GM21529 (cell line): ENCODE data around the gene SLC4A1AP.
"Not testable (repeated sequence)": the region's sequence is repeated elsewhere in the genome, so short reads cannot be mapped to it uniquely, and the experiment has no call there.

Source experiments
- ATAC-seq: cut with Tn5 transposase; IDR thresholded peaks from one replicate; pipeline ENCODE4 v1.9.1; 2021; ENCODE audit not compliant: unreplicated experiment

Gene SLC4A1AP, protein sequence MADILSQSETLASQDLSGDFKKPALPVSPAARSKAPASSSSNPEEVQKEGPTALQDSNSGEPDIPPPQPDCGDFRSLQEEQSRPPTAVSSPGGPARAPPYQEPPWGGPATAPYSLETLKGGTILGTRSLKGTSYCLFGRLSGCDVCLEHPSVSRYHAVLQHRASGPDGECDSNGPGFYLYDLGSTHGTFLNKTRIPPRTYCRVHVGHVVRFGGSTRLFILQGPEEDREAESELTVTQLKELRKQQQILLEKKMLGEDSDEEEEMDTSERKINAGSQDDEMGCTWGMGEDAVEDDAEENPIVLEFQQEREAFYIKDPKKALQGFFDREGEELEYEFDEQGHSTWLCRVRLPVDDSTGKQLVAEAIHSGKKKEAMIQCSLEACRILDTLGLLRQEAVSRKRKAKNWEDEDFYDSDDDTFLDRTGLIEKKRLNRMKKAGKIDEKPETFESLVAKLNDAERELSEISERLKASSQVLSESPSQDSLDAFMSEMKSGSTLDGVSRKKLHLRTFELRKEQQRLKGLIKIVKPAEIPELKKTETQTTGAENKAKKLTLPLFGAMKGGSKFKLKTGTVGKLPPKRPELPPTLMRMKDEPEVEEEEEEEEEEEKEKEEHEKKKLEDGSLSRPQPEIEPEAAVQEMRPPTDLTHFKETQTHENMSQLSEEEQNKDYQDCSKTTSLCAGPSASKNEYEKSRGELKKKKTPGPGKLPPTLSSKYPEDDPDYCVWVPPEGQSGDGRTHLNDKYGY

DNA sequence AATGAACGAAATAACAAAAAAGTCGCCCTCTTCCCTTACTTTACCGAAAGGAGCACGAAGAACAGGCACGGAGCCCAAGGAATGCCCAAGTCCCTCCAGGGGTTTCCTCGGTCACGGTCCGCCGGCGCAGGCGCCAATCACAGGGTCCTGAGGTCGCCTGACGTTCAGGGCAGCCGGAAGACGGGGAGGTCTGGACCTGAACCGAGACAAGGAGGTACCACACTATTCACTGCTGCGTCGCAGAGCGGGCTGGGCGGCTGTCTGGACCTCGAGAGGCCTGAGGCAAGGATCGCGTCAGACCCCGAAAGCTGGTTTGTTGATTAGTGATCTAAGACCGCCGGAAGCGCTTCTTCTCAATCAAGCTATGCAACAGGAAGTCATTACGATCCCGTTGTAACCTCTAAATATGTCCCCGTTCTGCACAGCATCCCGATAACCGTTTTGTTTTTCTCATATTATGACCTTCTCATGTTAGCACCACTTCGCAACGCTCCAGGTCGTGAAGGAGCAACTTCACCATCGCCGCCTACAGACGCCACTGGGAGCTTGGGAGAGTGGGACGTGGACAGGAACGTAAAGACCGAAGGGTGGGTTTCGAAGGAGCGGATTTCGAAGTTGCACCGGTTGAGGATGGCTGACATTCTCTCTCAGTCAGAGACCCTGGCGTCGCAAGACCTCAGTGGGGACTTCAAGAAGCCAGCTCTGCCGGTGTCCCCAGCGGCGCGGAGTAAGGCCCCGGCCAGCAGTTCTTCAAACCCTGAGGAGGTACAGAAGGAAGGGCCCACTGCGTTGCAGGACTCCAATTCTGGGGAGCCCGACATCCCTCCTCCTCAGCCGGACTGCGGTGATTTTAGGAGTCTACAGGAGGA is at the start of gene SLC4A1AP, which contains the start of gene SUPT7L:
TSS of gene SLC4A1AP (plus strand) at position 605 of the 869 bp plus-strand sequence. CDS start at position 631, 26 bp downstream.
TSS of gene SUPT7L (minus strand) at position 330 of the 869 bp plus-strand sequence. CDS start 1,422 bp downstream, outside the sequence.
- ATAC-seq = peak; percentile 74

DNA sequence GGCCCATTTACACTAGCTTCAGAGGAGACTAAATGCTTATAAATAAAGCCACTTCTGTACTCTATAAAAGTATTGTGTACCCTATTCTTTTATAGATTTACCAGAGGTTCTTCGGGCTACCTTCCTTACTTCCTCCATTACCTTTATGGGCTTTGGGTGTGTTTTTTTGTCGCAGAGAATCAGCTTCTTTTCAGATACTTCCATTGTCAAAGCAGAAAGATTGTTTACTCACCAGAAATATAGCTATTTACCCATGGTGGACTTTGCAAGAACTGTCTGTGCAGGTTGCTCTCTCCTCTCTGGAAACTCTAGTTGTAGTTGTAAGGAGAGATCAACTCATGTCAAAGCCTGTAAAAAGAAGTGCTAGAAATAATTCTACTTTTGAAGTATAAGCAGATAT is 49.7 kb upstream of the SLC4A1AP start:
- no peak for ATAC-seq

DNA sequence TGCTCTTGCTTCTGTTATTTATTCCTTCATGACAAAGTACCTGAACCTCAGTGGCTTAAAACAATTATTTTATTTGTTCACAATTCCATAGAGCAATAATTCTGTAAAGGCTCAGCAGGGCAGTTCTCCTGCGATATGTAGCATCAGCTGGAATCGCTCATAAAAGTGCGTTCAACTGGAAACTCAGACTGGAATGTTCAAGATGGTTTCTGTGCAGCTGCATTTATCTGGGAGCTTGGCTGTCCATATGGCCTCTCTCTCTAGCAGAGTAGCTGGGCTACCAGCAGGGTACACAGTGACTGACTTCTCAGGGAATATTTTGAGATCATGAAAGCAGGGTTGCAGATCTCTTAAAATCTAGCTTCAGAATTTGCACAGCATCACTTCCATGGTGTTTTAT is 48.4 kb upstream of the SLC4A1AP start:
- ATAC-seq = no peak

DNA sequence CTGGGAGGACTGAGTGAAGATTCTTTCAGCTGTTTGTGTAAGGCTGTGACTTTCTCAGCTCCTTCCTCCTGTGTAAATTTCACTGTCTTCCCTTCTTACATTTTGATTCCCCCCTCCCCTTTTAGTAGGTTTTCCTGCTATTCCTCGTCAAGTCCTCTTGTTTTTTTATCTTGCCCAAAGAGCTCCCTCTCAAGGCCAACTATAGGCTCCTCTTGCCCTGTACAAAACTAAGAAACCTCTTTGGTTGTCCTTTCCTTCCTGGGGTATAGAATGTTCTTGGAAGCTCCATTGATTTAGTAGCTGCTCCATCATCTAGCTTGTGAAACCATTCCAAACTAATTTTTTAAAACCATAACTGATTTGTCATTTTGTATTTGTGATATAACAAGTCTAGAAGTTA is 42.2 kb upstream of the SLC4A1AP start:
- ATAC-seq = no peak

DNA sequence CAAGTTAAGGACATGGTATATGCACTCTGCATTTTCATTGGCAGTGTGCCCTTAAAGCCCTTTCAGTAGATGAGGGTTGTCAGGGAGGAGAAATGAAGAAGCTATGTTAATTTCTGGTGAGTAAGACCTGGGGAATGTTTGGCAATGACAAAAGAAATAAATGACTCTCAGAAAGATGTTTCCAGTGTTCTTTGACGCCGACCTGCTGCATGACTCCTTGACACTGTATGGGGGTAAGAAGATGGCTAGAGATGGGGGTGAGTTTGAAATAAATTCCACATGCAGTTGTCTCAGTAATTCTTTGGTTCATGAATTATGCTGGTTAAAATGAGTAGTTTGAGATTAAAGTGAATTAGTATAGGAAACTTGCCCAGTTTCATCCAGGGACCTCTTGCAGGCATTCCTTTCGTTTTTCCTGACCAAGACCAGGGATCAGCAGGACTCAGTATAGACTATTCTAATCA is 40.7 kb upstream of the SLC4A1AP start:
- ATAC-seq = no peak

DNA sequence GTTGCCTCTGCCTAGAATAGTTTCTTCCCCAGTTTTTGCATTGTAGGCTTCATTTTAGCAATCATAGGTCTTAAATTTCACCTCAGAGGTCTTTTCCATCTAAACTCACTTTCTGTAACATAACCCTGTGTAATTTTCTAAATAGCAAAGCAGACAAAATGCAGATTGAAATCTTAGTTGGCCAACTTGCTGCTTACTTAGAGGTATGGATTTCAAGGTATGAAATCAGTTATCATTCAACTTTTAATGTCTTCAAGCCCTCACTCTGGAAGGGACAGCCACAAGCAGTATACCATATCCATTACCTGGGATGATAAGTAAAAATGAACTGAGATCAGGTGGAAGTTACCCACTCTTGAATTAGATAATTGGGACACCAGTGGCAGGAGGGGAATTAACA is 38.7 kb upstream of the SLC4A1AP start:
- no peak for ATAC-seq

DNA sequence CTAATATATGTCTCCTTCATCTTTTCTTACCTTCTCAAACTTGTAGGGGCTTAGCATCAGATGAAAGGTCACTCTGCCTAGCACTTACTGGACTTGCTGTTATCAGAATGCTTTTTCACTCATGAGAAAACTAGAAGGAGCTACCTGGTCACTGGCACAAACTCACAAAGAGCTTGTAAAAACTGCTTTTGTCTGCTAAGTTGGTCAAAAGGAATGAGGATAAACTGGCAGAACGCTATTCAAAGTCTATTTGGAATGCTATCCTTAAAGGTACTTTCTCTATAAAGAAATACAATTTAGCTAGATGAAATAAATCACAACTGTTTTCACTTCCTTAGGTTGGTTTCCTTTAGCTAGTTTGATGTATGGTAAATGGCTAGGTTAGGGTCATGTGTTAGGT is 37.4 kb upstream of the SLC4A1AP start:
- ATAC-seq = not testable (repeated sequence)

DNA sequence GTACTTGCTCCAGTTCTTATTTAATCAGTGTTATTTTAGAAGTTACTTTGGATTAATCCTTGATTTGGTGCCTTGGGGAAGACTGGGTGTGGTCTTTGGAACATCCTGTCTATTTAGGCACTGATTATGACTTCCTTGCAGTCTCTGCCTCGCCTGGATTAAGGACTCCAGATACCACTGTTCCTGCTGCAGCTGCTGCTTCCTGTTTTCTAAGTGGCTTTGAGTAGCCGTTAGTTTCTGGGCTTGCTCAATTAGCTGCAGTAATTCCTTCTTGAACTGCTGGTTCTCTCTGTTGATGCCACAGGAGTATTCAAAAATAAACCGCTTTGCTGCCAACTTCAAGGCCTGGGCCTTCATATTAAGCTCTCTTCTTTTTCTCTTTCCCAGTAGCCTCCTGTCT is 36.8 kb upstream of the SLC4A1AP start:
- not testable (repeated sequence) for ATAC-seq

DNA sequence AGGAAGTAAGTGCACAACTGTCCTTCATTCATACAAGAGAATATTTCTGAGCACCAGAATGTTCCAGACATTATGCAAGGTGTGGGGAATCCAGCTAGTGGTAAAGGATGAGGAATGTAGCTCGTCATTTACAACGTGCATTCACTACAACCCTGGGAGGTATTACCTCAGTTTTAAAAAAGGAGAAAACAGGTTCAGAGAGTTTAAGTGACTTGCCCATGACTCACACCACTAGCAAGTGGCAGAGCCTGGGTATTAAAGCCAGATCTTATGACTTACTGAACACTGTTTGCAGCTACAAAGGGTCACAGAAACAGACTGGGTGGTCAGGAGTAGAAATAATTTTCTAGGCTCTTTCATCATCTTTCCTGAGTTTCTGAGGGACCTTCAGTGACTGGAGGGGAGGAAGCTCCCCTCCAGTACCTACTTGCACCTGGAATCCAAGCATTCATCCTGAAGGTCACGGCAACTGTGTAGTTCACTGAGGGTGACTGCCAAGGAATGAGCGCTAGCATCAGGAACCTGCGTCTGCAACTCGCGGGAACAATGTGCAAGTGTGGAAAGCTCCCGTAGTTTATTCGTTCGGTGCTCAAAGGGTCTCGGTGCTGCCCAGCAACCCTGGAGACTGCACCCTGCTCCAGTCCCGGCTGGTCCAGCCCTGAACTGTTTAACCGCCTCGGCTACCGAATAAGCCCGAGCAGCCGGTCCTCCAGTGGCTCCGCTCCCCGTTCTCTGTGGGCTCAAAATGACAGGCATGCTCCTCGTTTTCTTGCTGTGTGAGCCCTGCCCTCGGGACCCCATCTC is 35.5 kb upstream of the SLC4A1AP start:
- ATAC-seq = peak; percentile 27

DNA sequence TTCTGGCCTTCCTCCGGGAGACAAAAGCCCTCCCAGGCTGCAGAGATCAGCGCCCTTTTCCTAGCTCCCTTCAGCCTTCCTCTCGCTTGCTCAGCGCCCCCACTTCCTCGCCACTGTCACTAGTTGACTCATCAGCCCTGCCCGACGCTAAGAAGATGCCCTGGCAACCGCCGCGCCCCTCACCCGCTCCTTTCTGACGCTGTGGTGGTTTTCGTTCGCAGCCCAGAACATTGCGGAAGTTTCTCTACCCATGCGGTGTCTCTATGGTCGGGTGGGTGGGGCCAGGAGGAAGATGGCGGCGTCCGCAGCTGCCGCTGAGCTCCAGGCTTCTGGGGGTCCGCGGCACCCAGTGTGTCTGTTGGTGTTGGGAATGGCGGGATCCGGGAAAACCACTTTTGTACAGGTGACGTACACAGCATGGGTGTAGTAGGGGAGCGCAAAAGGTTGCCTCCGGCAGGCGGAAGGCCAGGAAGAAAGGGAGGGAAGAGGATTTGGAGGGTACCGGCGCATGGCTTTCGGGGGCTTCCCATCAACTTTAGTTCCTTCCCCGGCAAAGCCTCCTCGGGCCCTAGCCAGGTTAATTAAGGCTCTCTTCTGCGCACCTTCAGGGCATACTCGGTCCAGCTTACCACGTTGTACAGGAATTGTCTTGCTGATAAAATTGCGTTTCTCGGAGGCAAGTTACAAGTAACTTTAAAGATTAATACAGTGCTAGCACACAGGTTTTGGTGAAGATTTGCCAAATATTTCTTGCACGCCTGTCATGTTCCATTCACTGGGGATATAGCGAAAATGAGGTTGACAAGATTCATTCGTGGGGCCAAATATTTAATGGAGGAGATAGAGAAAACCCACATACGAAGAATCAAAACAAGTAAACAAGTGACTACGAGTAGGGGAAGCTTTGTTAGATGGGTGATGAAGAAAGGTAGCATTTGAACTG is 34.7 kb upstream of the SLC4A1AP start, which contains the start of the genes CCDC121 and GPN1:
TSS of gene CCDC121 (minus strand) at position 246 of the 943 bp plus-strand sequence. CDS start 1,213 bp downstream, outside the sequence.
TSS of gene GPN1 (plus strand) at position 284 of the 943 bp plus-strand sequence. CDS start at position 293, 9 bp downstream.
- peak; percentile 99 for ATAC-seq

DNA sequence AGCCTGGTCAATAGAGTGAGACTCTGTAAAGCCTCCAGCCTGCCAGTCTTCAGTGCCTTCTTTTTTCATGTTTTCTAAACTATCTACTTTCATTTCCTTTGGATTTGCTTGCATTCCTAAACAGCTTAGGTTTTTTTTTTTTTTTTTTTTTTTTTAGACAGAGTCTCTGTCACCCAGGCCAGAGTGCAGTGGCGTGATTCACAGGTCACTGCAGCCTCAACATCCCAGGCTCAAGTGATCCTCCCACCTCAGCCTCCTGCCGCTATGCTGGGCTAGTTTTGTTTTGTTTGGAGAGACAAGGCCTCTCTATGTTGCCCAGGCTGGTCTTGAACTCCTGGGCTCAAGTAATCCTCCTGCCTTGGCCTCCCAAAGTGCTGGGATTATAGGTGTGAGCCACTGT is 33.4 kb upstream of the SLC4A1AP start:
- not testable (repeated sequence) for ATAC-seq

DNA sequence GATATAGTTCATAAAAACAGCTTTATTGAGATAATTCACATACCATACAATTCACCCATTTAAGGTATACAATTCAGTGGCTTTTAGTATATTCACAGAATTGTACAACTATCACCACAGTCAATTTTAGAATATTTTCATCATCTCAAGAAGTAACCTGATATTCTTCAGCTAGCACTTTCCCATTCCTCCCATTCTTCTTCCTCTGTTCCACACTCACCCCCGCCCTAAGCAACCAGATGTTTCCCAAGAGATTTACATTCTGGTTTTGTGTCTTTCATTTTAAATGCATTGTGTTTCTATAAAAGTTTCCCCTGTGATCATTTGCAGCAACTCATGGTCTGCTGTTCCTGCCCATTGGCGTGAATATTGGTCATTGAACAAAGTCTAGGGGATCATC is 29.4 kb upstream of the SLC4A1AP start:
- no peak for ATAC-seq

DNA sequence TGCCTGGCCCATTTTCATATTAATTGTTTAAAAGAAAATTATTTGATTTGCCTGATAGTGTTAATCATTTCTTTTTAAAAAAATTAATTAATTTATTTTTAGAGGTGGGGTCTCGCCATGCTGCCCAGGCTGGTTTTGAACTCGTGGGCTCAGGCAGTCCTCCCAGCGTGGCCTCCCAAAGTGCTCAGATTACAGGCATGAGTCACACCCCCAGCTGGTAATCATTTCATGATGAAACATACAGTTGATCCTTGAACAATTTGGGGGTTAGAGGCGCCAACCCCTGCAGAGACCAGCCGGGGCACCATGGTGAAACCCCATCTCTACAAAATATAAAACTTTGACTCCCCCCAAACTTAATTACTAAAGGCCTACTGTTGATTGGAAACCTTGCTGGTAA is 26.9 kb upstream of the SLC4A1AP start:
- no peak for ATAC-seq

DNA sequence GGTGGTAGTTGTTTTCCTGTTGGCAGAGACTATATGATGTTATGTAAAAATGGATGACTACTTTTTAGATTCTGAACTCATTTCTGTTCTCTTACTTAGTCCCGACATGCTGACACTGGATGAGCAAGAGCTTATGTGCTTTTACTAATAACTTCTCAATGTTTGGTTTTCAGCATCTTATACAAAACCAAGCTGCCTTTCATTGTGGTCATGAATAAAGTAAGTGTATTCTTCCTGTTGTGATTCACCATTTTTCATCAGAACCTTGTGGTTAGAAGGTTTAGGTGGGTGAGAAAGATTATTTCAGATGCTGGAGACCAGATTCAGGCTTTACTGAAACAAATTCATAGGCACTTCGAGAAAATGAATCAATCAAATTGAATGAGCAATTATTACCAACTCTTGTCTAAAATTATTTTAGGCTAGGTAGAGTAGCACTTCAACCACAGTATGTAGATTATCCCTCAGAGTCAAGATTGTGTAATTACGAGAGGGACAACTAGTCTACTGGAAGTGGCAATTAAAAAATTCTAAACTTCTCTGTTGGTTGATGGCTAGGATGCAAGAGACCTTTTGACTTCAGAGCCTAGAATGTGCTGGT is 25.6 kb upstream of the SLC4A1AP start:
- no peak for ATAC-seq

DNA sequence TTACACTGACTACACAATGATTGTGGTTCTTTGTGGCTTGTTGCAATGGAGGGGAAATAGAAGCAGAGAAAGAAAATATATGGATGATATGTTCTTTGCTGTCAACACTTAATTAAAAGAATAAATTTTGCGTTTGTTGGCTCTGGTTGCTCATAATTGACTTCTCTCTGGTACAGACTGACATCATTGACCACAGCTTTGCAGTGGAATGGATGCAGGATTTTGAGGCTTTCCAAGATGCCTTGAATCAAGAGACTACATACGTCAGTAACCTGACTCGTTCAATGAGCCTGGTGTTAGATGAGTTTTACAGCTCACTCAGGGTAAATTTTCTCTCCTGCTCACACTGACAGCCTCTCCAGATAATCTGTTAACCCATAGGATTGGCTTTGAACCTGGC is 25.0 kb upstream of the SLC4A1AP start:
- no peak for ATAC-seq

DNA sequence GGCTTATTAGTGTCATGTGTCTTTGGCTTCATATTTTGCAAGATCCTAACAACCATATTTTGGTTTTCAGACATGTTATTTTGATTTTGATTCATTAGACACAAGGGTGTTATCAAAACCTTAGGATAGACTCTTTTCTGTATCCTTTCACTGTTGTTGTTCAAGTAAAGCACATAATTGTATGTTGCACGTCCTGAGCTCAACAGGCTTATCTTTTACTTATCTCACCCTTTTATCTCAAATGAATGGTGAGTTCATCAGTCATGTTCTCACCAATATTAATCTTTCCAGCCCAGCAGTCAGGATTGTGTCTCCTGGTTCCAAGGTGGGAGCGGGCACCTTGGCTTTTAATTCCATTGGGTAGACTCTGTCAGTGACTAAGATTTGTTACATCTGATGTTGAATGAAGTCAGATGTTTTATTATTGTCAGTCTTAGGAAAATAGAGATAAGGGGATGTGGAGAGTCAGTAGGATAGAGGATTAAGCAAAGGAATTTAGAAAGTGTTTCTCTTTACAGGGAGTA is 22.9 kb upstream of the SLC4A1AP start:
- no peak for ATAC-seq

DNA sequence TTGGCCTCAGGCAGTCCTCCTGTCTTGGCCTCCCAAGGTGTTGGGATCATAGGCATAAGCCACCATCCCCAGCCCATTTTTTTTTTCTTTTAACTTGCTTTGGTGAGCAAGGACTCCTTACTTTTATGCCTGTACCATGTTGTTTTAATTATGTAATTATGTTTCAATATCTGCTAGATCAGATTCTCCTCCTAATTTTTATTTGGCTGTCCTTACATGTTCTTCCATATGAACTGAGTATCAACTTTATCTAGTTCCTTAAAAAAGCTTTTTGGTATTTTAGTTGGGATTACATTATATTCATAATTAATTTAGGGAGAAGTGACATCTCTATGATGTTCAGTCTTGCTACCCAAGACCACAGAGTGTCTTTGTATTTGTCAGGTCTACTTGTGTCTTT is 18.5 kb upstream of the SLC4A1AP start:
- ATAC-seq = no peak

DNA sequence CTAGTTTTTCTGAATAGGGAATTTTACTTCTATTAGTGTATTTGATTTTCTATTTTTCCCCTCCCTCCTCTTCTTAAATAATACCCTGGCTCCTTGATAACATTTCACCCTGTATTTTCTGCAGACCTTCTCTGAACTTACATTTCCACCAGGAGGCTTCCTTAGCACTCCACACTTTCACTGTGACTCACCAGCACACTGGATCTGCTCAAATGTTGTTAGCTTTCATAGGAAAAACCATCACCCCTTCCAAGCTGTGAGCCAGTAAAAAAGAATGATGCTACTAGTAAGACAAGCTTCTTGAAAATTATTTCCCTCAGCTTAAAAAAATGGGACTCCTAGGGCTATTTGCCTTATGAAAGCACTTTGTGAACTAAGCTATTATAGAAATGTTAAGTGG is 16.4 kb upstream of the SLC4A1AP start:
- no peak for ATAC-seq
